Measurements from ENCODE around the gene KRTAP19-5.

Gene KRTAP19-5

GRCh38 chr21:30502041-30502440 lies at the start of gene KRTAP19-5:
Gene KRTAP19-5 (minus strand): TSS chr21:30502141. CDS start chr21:30502090, 51 bp downstream.
- no peak for DNase-seq

DNA sequence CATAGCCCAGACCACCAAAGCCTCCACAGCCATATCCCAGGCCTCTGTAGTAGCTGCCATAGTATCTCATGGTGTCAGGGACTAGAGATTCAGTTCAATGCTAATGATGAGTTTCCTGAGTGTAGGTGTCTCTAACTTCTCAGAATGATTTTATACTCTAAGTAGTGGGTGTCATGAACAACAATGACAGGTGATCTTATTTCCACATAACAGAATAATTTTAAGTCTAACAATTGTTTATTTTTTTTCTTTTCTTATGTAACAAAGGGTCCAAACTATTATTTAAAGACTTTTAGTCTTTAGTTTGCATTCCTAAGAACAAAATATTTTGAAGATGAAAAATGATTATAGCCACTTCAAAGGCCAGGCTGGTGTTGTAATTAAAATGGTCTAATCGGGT lies 39.8 kb upstream of the KRTAP19-5 start, which contains the start of gene KRTAP19-6:
TSS of gene KRTAP19-6 (minus strand) at position 101 of the 400 bp plus-strand sequence. CDS start at position 70, 31 bp downstream.
- no peak for DNase-seq

DNA sequence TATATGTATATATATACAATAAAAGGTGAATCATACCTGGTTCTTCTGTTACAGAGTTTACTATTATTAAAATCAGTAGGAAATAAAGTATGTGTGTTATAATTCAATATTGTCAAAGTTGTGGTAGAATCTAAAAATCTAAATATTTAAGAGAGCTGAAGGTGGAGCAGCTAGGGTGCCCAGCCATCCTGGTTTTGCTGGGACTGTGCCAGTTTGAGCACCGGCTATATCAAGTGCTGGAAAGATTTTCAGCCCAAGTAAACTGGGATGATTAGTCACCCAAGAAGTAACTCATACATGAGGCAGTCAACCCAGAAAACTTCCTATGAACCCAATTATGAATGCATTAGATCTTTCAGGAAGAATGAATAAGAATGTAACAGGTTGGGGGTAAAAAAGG lies 16.9 kb upstream of the KRTAP19-5 start:
- no peak for DNase-seq

GRCh38 chr21:30515681-30516080 lies 13.7 kb upstream of the KRTAP19-5 start:
- no peak for DNase-seq

GRCh38 chr21:30505621-30506205 lies 3.8 kb upstream of the KRTAP19-5 start:
- peak; percentile 2 for DNase-seq

DNA sequence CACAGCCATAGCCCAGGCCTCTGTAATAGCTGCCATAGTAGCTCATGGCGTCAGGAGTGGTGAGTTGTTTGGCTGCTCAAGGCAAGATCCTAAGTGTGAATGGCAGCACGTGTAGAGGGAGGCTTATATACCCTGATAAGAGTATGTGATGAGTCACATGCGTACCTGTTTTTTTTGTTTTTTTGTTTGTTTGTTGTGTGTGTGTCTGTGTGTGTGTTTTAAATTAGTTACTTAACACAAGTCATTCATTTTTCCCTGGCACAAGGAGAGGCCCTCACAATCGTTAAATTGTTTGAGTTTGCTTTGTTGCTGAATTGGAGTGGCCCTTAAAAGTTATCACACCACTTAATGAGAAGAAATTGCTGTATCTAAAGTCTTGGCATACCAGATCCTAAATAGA lies 4.9 kb downstream of the KRTAP19-5 start, which contains the start of gene KRTAP19-4:
TSS of gene KRTAP19-4 (minus strand) at position 101 of the 400 bp plus-strand sequence. CDS start at position 46, 55 bp downstream.
- no peak for DNase-seq

DNA sequence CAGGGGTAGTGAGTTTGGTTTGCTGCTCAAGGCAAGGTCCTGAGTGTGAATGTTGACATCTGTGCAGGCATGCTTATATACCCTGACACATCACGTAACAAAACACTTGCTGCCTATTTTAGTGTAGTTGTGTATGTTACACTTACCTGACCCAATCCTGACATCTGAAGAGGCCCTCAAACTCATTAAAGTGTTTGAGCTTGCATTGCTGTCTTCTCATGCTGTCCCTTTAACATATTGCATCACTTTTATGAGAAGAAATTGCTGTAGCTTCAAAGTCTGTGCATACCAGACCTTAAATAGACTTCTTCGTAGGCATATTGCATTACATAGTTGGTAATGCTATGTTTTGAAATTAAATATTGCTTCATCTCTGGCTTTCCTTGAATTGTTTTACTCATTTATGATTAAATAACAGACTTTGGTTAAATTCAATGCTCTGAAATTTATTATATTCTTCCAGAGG lies 9.9 kb downstream of the KRTAP19-5 start, which contains the start of gene KRTAP19-3:
TSS of gene KRTAP19-3 (minus strand) at position 51 of the 466 bp plus-strand sequence. CDS start 56 bp downstream, outside the sequence.
- DNase-seq, result no peak

- DNase-seq, result no peak
These were observed 14.6 kb downstream of the KRTAP19-5 start, which contains the start of gene KRTAP19-2 for GRCh38 chr21:30487336-30487735. Gene KRTAP19-2 (minus strand): TSS chr21:30487436. CDS start chr21:30487348, 88 bp downstream.

- DNase-seq, result no peak
These were observed 15.8 kb downstream of the KRTAP19-5 start for GRCh38 chr21:30486180-30486579.

GRCh38 chr21:30482130-30482529 lies 19.8 kb downstream of the KRTAP19-5 start:
- DNase-seq, result no peak

GRCh38 chr21:30480145-30480544 lies 21.8 kb downstream of the KRTAP19-5 start, which contains the start of gene KRTAP19-1:
Gene KRTAP19-1 (minus strand): TSS chr21:30480367. CDS start chr21:30480317, 50 bp downstream.
- DNase-seq, result no peak

DNA sequence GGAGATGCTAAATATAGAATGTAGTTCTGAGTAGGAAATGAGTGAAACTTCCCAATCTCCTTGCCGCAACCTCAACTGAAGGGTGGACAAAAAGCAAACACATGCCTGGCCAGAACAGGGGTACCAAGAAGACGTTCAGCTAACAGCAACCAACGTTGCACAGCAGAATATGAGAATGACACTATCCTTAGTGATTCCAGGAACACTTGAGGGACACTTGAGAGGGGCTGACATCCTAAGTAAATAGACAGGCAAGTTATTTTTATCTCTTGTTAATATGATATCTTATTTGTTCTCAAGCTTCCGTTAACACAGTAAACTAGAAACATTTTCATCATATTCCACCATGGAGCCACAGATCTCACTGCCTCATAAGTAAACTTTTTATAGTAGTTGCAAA lies 22.7 kb downstream of the KRTAP19-5 start:
- DNase-seq, result no peak

DNA sequence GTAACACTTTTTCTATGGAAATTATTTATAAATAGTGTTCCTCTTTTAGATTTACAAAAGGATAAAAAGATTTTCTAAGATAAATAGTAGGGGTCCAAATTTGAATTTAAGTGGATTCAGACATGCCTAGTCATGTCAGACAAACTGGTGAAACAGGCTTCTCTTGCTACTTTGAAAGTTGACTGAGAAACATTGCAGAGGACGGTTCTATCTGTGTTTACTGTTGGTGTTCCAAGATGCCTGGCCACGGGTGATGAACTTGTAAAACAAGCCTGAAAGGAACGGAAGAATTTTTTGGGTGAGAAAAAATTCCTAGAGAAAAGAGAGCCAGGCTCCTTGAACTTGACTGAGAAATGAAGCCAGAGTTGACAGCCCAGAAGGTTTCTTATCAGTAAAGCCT lies 23.9 kb downstream of the KRTAP19-5 start:
- DNase-seq, result no peak

- DNase-seq, result no peak
These were observed 32.8 kb downstream of the KRTAP19-5 start for GRCh38 chr21:30468900-30469714.

- DNase-seq, result no peak
These were observed 38.2 kb downstream of the KRTAP19-5 start for GRCh38 chr21:30463713-30464112.

Data from CD4-positive, alpha-beta T cell treated with Interleukin-12 subunit alpha and Interleukin-12 subunit beta, for 1 hour (primary cell).